Uterus (tissue), 4 donors: ENCODE data around the gene ADGRA3. TPM values are rescaled to one million over a fixed set of nuclear protein-coding genes. Genes with fewer than 3 reads are reported as not detected.

Experiments used
- DNase-seq, 2 donors: peaks; one replicate each; pipeline ENCODE4 v3.0.0-alpha.2; 2019 to 2020
- H3K27ac ChIP-seq, 2 donors: fragments of 200-600 bp; sonication (generic); 1 replicate in 1 of 2; 2 replicates in 1 of 2; pipeline ENCODE4 v1.5.1; 2016 to 2018
- H3K27me3 ChIP-seq, 2 donors: fragments of 200-600 bp; sonication (generic); one replicate each; pipeline ENCODE4 v1.5.1; 2018 to 2019; ENCODE audit warnings: control low read depth in 1 of 2
- H3K36me3 ChIP-seq, 2 donors: fragments of 200-600 bp; sonication (generic); one replicate each; pipeline ENCODE4 v1.5.1; 2019; ENCODE audit warnings: control low read depth in 1 of 2
- H3K4me1 ChIP-seq, 2 donors: fragments of 200-600 bp; sonication (generic); one replicate each; pipeline ENCODE4 v1.5.1; 2018 to 2019; ENCODE audit warnings: control low read depth in 1 of 2
- H3K4me3 ChIP-seq, 2 donors: fragments of 200-600 bp; sonication (generic); 1 replicate in 1 of 2; 2 replicates in 1 of 2; pipeline ENCODE4 v1.5.1; 2018 to 2019; ENCODE audit warnings: mild to moderate bottlenecking in 1 of 2
- H3K9me3 ChIP-seq, 2 donors: fragments of 200-600 bp; sonication (generic); one replicate each; pipeline ENCODE4 v1.5.1; 2019; ENCODE audit warnings: control low read depth in 1 of 2
- CTCF ChIP-seq, 4 experiments: fragments of 200-600 bp in 2 of 4; fragments of 450-650 bp in 2 of 4; sonication (generic) in 2 of 4; IDR thresholded peaks; one replicate each; pipeline ENCODE4 v1.5.1; 2016 to 2019; ENCODE audit warnings: antibody characterized with exemption in 4 of 4, mild to moderate bottlenecking in 2 of 4, moderate library complexity in 1 of 4
- POLR2A ChIP-seq, 2 donors: fragments of 450-650 bp; IDR thresholded peaks; one replicate each; pipeline ENCODE4 v1.6.1; 2016; ENCODE audit warnings: antibody characterized with exemption in 2 of 2, mild to moderate bottlenecking in 1 of 2, moderate library complexity in 1 of 2
- intact Hi-C: fragments of 100-400 bp; cut with DNase I; formaldehyde crosslinking; loops from one replicate; pipeline ENCODE4 v1.15.1; 2023; ENCODE audit warnings: low total_unique reads
- total RNA-seq, 4 donors: library from RNA; depleted of rRNA in 3 of 4; stranded (reverse); fragments of >200 nt in 3 of 4; gene quantifications; one replicate each; pipeline versions ENCODE4 v1.1.0 to v1.2.4, GENCODE V29; 2014 to 2023
- donor health status: DM: yes; HTN: yes; CAD: no.

Gene ADGRA3
- total RNA-seq, 4 donors from 2014 or later: 35.3 to 103 (median 45.4) TPM

GRCh38 chr4:22471419-22471818 is 44.4 kb downstream of the ADGRA3 start:
- Histone ChIP-seq H3K27ac (no peak overlapping the region), H3K4me1 (no peaks in the 10 kb centered on the region), H3K4me3 (no peak overlapping the region), H3K9me3 (no peaks in the 10 kb centered on the region), H3K36me3 (no peaks in the 10 kb centered on the region), H3K27me3 (no peaks in the 10 kb centered on the region)
- intact Hi-C loops: no loop called here
- TF ChIP-seq CTCF (IDR thresholded peaks at IDR 0.05): no peak
- no peak for TF ChIP-seq POLR2A (IDR thresholded peaks at IDR 0.05)
- no peak for DNase-seq

GRCh38 chr4:22466581-22466980 is 49.3 kb downstream of the ADGRA3 start:
- H3K4me1 ChIP-seq: no peaks in the 10 kb centered on the region
- intact Hi-C loops: no loop called here
- no peak overlapping the region for H3K27ac ChIP-seq
- no peaks in the 10 kb centered on the region for H3K36me3 ChIP-seq
- H3K4me3 ChIP-seq: no peak overlapping the region
- DNase-seq: no peak
- no peak for TF ChIP-seq CTCF (IDR thresholded peaks at IDR 0.05)
- TF ChIP-seq POLR2A (IDR thresholded peaks at IDR 0.05): no peak
- no peaks in the 10 kb centered on the region for H3K27me3 ChIP-seq
- no peaks in the 10 kb centered on the region for H3K9me3 ChIP-seq

- Histone ChIP-seq H3K4me1 (no peaks in the 10 kb centered on the region), H3K27me3 (no peaks in the 10 kb centered on the region), H3K27ac (no peak overlapping the region), H3K4me3 (no peak overlapping the region), H3K36me3 (no peaks in the 10 kb centered on the region), H3K9me3 (no peaks in the 10 kb centered on the region)
- TF ChIP-seq POLR2A (IDR thresholded peaks at IDR 0.05): no peak
- TF ChIP-seq CTCF (IDR thresholded peaks at IDR 0.05): no peak
- intact Hi-C loops: no loop called here
- DNase-seq: no peak
Observed at GRCh38 chr4:22465996-22466395, 49.9 kb downstream of the ADGRA3 start.

- H3K36me3 ChIP-seq: no peaks in the 10 kb centered on the region
- no peak for DNase-seq
- no peaks in the 10 kb centered on the region for H3K27me3 ChIP-seq
- H3K4me1 ChIP-seq: no peaks in the 10 kb centered on the region
- no peaks in the 10 kb centered on the region for H3K9me3 ChIP-seq
- H3K4me3 ChIP-seq: no peak overlapping the region
- intact Hi-C loops: no loop called here
- H3K27ac ChIP-seq: no peak overlapping the region
- no peak for TF ChIP-seq CTCF (IDR thresholded peaks at IDR 0.05)
- no peak for TF ChIP-seq POLR2A (IDR thresholded peaks at IDR 0.05)
Observed at GRCh38 chr4:22465349-22465748, 50.5 kb downstream of the ADGRA3 start.

GRCh38 chr4:22463179-22463578 is 52.7 kb downstream of the ADGRA3 start:
- intact Hi-C loops: no loop called here
- Histone ChIP-seq H3K27ac (no peak overlapping the region), H3K36me3 (no peaks in the 10 kb centered on the region), H3K9me3 (no peaks in the 10 kb centered on the region), H3K4me3 (no peak overlapping the region), H3K4me1 (no peaks in the 10 kb centered on the region), H3K27me3 (no peaks in the 10 kb centered on the region)
- TF ChIP-seq POLR2A (IDR thresholded peaks at IDR 0.05) (no peak), CTCF (IDR thresholded peaks at IDR 0.05) (no peak)
- no peak for DNase-seq
